Muscle layer of duodenum (tissue), 2 donors: Measurements from ENCODE around the gene ROR2.

Source experiments
- H3K27ac ChIP-seq: one replicate; pipeline ENCODE4 v1.7.0; 2013; ENCODE audit warnings: mild to moderate bottlenecking, low read length
- H3K27me3 ChIP-seq: one replicate; pipeline ENCODE4 v1.7.0; 2013; ENCODE audit warnings: low read depth, mild to moderate bottlenecking, control low read depth, low read length
- H3K36me3 ChIP-seq, 2 donors: one replicate each; pipeline ENCODE4 v1.7.0; 2013; ENCODE audit warnings: low read length in 2 of 2, control low read depth in 1 of 2, mild to moderate bottlenecking in 1 of 2; ENCODE audit not compliant: insufficient read depth in 2 of 2, control insufficient read depth in 1 of 2
- H3K4me1 ChIP-seq, 2 donors: one replicate each; pipeline ENCODE4 v1.7.0; 2013; ENCODE audit warnings: low read length in 2 of 2, mild to moderate bottlenecking in 2 of 2, control low read depth in 1 of 2, moderate library complexity in 1 of 2; ENCODE audit not compliant: insufficient read depth in 2 of 2, control insufficient read depth in 1 of 2
- H3K4me3 ChIP-seq, 2 donors: one replicate each; pipeline ENCODE4 v1.7.0; 2013; ENCODE audit warnings: low read length in 2 of 2, low read depth in 1 of 2, mild to moderate bottlenecking in 1 of 2
- H3K9me3 ChIP-seq, 2 donors: one replicate each; pipeline ENCODE4 v1.7.0; 2013; ENCODE audit warnings: low read length in 2 of 2, control low read depth in 1 of 2, mild to moderate bottlenecking in 1 of 2; ENCODE audit not compliant: control insufficient read depth in 1 of 2
- donor health status: healthy.

ROR2 gene

DNA sequence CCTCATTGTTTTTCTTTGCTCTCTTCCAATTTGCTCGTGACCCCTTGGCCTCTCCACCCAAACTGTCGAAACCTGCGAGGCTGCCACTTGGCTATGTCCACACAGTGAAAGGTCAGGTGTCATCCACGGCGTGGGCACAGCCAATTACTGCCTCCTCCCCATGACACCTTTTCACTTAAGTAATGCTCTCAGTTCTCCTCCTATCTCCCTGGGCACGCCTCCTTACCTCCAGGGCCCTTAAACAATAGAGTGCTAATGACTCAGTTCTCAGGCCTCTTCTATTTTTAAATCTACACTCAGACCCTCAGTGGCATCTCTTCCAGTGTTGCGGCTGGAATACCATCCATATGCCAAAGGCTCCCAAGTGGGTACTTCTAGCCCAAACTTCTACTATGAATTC is 256.8 kb downstream of the ROR2 start:
- H3K4me3 ChIP-seq: no peak overlapping the region
- H3K36me3 ChIP-seq: no peaks in the 10 kb centered on the region
- H3K27ac ChIP-seq: no peak overlapping the region
- H3K27me3 ChIP-seq: no peaks in the 10 kb centered on the region
- H3K9me3 ChIP-seq: no peaks in the 10 kb centered on the region
- H3K4me1 ChIP-seq: no peaks in the 10 kb centered on the region

DNA sequence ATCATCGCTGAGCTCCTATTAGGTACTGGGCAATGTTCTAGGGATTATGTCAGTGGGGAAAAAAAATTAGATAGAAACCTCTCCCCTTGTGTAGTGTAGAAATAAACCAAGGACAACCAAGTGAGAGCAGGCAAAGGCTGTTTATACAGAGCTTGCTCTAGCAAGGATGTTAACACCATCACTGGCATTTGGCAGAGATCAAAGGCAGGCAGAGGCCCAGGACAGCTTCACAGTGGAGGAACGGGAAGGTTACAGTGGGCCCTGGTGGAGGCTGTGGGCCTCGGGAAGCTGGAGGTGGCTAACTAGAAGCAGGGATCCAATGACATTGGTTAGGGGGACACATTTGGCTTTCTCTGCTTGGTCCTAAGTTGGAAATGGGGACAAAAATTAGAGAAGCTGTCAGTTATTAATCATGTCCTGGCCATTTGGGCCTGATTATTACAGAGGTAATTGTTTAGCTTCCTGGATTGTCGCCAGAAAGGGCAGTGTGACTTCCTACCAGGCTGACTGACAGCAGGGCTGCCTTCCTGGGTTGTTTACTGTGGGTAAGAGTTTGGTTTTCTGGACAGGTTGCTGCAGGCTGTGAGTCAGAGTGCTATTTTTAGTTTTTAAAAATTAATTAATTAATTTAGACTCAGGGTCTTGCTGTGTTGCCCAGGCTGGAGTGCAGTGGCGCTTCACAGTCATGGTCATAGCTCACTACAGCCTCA is 259.3 kb downstream of the ROR2 start:
- H3K36me3 ChIP-seq: no peaks in the 10 kb centered on the region
- H3K9me3 ChIP-seq: no peaks in the 10 kb centered on the region
- no peaks in the 10 kb centered on the region for H3K27me3 ChIP-seq
- peak overlapping the region; percentile 31 for H3K27ac ChIP-seq
- no peak overlapping the region for H3K4me3 ChIP-seq
- H3K4me1 ChIP-seq: no peaks in the 10 kb centered on the region

DNA sequence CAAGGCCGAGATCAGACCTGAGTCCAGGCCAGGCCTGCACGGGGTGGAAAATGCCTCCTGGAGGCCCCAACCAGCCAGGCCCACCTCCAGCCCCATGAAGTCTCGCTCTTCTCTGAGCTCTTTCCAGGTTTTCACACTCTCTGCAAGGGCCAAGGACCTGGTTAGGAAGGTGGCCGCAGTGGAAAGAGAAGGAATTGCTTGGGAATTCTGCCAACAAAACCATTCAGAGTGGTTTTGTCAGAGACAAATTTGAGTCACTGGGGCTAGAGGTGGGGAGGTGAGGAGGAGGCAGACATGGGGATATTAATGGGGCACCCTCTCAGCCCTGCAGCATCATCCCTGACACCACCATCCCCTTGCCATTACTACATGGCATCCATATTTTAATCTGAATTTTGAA is 261.0 kb downstream of the ROR2 start:
- Histone ChIP-seq H3K4me3 (no peak overlapping the region), H3K27me3 (no peaks in the 10 kb centered on the region), H3K4me1 (no peaks in the 10 kb centered on the region), H3K9me3 (no peaks in the 10 kb centered on the region), H3K36me3 (no peaks in the 10 kb centered on the region), H3K27ac (no peak overlapping the region)

DNA sequence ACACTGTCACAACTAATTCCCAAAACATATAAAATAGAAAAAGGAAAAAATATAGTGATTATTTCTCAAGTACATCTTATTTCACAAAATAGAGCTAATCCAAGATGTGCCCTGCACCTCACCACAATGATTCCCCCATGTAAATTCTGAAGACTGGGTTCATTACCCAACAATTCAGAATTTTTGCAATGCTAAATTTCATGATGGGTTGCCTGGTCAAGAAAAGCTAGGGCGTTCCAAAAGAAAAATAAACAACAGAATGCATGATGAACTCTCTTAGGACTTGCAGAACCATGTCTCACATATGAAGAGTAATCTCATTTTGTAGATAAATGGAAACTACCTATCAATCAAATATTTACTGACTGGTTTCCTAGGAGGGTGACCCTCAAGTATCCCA is 266.8 kb downstream of the ROR2 start:
- no peak overlapping the region for H3K27ac ChIP-seq
- H3K27me3 ChIP-seq: no peaks in the 10 kb centered on the region
- no peaks in the 10 kb centered on the region for H3K9me3 ChIP-seq
- no peaks in the 10 kb centered on the region for H3K36me3 ChIP-seq
- no peak overlapping the region for H3K4me3 ChIP-seq
- H3K4me1 ChIP-seq: no peaks in the 10 kb centered on the region

DNA sequence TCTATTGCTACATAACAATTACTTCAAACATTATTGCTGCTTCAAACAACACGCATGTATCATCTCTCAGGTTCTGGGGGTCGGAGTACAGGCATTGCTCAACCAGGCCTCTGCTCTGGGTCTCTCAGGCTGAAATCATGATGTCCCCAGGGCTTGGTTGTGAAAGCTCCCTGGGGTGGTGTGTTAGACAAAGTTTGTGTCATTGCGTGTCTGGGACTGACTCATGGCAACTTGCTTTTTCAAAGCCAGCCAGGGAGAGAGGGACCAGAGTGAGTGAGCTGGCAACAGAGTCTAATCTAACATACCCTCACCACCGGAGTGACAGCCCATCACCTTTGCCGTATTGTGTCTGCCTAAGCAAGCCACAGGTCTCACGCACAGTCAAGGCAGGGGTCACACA is 267.2 kb downstream of the ROR2 start:
- no peaks in the 10 kb centered on the region for H3K27me3 ChIP-seq
- H3K4me3 ChIP-seq: no peak overlapping the region
- no peaks in the 10 kb centered on the region for H3K9me3 ChIP-seq
- H3K4me1 ChIP-seq: no peaks in the 10 kb centered on the region
- H3K27ac ChIP-seq: no peak overlapping the region
- no peaks in the 10 kb centered on the region for H3K36me3 ChIP-seq

DNA sequence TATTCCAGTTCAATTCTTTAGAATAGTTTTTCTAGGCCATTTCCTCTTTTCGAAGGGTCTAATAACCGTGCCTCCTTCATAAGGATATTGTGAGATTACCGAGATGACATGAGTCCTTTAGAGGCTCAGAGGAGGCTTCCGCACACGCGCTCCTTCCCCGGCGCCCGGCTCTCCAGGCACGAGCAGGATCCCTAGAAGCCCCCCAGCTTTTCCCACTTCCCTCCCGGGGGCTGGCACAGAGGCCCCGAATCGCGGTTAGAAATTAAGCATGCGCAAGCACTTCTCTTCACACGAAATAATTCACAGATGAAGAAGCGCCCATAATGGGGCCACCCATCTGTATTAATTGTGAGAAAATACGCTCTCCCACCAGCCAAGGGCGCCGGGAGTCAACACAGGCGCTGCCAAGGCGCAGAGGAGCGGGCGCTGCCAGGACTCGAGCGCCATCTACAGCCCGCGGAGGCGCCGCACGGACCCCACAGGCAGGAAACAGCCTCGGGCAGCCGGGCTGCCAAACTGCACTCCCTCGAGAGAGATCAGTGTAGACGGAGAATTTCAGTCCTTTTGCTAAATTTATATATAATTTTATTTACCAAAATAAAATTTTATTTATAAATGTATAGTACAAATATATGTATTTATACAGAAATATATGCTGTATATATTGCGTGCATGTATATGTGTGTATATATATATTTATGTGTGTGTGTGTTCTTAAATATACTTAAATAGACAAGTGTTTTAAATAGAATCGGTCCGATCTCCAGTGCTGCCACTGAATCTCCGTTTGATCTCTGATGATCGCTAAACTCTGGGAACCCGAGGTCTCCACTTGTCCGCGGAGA is 268.3 kb downstream of the ROR2 start:
- Histone ChIP-seq H3K4me1 (no peaks in the 10 kb centered on the region), H3K4me3 (no peak overlapping the region), H3K36me3 (no peaks in the 10 kb centered on the region), H3K9me3 (no peaks in the 10 kb centered on the region), H3K27me3 (no peaks in the 10 kb centered on the region), H3K27ac (no peak overlapping the region)

DNA sequence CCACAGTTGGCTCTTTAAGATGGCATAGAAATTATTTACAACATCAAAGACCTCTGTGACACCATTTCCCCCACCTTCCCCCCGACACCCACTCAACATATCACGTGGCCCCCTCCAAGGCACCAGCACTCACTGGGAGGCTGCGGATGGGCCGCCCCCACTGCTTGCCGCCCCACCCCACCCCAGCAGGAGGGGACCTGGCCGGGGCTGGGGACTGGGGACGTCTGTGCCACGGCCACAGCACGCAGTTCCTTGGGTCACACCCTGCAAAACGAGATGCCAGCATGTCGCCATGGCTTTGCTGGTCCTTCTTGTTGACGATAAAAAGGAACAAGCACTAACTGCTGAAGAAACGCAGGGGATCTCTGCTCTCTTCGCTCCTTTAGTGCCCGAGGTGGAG is 269.0 kb downstream of the ROR2 start:
- H3K9me3 ChIP-seq: no peaks in the 10 kb centered on the region
- no peak overlapping the region for H3K4me3 ChIP-seq
- no peaks in the 10 kb centered on the region for H3K27me3 ChIP-seq
- H3K4me1 ChIP-seq: no peaks in the 10 kb centered on the region
- H3K27ac ChIP-seq: no peak overlapping the region
- H3K36me3 ChIP-seq: no peaks in the 10 kb centered on the region

DNA sequence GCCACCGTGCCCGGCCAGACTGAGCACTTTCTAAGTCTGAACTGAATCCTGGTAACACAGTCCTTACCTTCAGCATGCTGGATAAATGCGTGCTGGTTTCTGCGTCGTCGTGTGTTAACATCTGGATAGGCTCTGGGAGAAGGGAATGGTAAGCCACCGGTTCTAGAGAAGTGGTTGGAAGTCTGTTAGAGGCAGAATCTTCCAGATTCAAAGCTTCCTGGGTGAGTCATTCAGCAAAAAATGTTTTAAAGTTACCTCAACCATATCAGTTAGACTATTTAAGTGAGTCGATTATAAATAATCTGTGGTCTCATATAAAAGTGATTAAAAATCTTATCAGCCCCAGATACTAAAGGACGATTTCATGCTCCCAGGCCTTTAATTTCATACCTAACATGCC is 269.9 kb downstream of the ROR2 start:
- no peaks in the 10 kb centered on the region for H3K27me3 ChIP-seq
- H3K4me3 ChIP-seq: no peak overlapping the region
- H3K4me1 ChIP-seq: no peaks in the 10 kb centered on the region
- H3K9me3 ChIP-seq: no peaks in the 10 kb centered on the region
- H3K27ac ChIP-seq: no peak overlapping the region
- no peaks in the 10 kb centered on the region for H3K36me3 ChIP-seq

DNA sequence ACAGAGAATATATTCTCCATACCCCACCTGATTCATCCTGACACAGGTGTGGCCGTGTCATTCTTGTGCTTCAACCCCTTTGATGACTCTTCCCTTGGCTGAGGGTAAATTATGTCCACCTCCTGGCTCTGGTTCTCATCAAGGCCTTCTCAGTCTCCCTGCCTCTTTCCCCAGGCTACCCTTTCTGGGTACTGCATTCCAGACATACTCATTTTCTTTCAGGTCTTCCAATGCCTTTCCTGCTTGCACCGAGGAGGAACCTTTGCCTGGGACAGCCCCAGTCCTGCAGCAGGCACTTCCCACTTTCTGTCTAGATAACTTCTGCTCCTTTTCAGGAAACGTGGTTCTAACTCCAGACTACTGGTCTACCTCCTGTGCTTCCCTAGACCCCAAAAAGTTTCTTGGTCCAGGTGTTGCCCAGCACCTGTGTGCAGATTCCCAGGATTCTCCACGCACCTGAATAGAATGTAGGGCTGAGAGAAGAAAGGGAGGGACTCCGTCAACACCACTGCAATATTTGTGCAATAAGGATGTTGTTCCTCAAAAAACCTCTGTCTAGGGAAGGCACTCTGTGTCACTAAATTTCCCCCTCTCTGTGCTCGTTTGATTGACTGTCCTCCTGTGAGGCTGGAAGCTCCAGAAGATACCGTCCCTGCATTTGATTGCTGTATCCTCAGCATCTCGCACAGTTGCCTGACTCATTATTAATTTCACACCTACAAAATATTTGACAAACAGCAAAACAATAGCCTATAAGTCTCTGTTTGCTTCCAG is 271.0 kb downstream of the ROR2 start:
- no peaks in the 10 kb centered on the region for H3K27me3 ChIP-seq
- no peak overlapping the region for H3K27ac ChIP-seq
- H3K4me3 ChIP-seq: no peak overlapping the region
- no peaks in the 10 kb centered on the region for H3K9me3 ChIP-seq
- H3K36me3 ChIP-seq: no peaks in the 10 kb centered on the region
- no peaks in the 10 kb centered on the region for H3K4me1 ChIP-seq

DNA sequence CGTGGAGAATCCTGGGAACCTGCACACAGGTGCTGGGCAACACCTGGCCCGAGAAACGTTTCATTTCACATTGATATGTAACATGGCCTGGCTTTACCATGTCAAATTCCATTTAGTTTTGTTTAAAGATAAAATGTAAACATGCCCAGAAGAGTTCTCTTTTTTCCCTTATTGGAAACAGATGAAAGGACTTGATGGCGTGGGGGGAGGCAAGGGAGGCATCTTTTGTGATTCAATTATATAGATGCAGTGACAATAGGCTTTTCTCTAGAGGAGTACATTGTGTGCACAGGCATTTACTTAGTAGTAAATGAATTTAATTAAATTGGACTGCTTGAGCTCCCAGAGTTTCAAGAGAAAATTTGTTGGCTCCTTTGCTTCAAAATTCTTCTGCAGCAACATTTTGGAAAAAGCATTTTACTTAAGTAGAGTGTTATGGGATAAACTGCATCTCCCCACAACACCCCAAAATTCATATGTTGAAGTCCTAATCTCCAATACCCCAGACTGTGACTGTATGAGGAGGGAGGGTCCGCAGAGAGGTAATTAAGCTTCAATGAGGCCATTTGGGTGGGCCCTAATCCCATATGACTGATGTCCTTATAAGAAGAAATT is 272.1 kb downstream of the ROR2 start:
- H3K27me3 ChIP-seq: no peaks in the 10 kb centered on the region
- no peak overlapping the region for H3K27ac ChIP-seq
- no peaks in the 10 kb centered on the region for H3K9me3 ChIP-seq
- no peaks in the 10 kb centered on the region for H3K4me1 ChIP-seq
- no peaks in the 10 kb centered on the region for H3K36me3 ChIP-seq
- no peak overlapping the region for H3K4me3 ChIP-seq

DNA sequence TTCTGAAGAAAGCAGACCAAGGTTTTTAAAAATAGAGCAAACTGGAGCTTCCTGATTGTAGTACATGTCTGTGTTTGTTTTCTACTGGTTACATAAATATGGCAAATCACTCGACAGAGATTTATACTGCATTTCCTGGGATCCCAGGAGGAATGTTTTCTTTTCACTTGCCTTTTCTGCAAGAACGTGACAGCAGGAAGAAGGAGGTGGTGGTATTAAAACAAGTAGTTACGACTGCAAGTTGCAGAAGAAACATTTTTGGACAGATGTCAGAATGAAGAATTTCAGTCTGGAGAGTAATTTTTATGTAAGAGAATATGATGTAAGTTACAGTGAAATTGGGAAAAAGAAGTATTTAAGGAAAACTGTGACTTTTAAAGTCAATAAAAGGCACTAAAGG is 272.7 kb downstream of the ROR2 start:
- Histone ChIP-seq H3K4me3 (no peak overlapping the region), H3K4me1 (no peaks in the 10 kb centered on the region), H3K9me3 (no peaks in the 10 kb centered on the region), H3K27me3 (no peaks in the 10 kb centered on the region), H3K36me3 (no peaks in the 10 kb centered on the region), H3K27ac (no peak overlapping the region)
